ENCODE results near the gene ALDH1L2.

- TF ChIP-seq POLR2AphosphoS5 (IDR thresholded peaks at IDR 0.05) = no peak
- no peak for TF ChIP-seq CTCF (IDR thresholded peaks at IDR 0.05)
- TF ChIP-seq POLR2A (IDR thresholded peaks at IDR 0.05) = no peak
Measured at GRCh38 chr12:105040476-105040875, 43.8 kb downstream of the ALDH1L2 start.

All from upper lobe of left lung (tissue), 4 donors.